DOHH2 (cell line): ENCODE measurements around the gene EOGT.

Experiments
- CTCF ChIP-seq: fragments of 200-600 bp; sonication (generic); IDR thresholded peaks from one replicate; pipeline ENCODE4 v1.5.1; 2014; ENCODE audit warnings: antibody characterized with exemption, mild to moderate bottlenecking, low read depth, low read length; ENCODE audit not compliant: poor library complexity, severe bottlenecking
- EZH2phosphoT487 ChIP-seq: fragments of 200-600 bp; sonication (generic); IDR thresholded peaks from 2 replicates; pipeline ENCODE4 v1.6.1; 2017; ENCODE audit warnings: borderline replicate concordance, mild to moderate bottlenecking, antibody characterized with exemption, low read length, moderate library complexity, mixed read lengths

GRCh38 chr3:69059688-69060087 is 46.2 kb upstream of the EOGT start:
- TF ChIP-seq CTCF (no peak), EZH2phosphoT487 (no peak)
